Tibial nerve (tissue), 4 donors: Measurements from ENCODE around the gene RIPOR1. TPM values are rescaled to one million over a fixed set of nuclear protein-coding genes. Genes with fewer than 3 reads are reported as not detected.
"Not testable (repeated sequence)": the region's sequence is repeated elsewhere in the genome, so short reads cannot be mapped to it uniquely, and the experiment has no call there.

Experiments used
- DNase-seq, 2 donors: peaks; one replicate each; pipeline ENCODE4 v3.0.0-alpha.2; 2019; ENCODE audit warnings: low spot score in 2 of 2
- H3K27ac ChIP-seq, 4 donors: fragments of 200-600 bp; sonication (generic) in 3 of 4; one replicate each; pipeline ENCODE4 v1.5.1; 2017 to 2019; ENCODE audit warnings: mild to moderate bottlenecking in 1 of 4
- H3K27me3 ChIP-seq, 2 donors: fragments of 200-600 bp; sonication (generic) in 1 of 2; one replicate each; pipeline versions ENCODE4 v1.5.1 to v1.6.0; 2017 to 2019
- H3K36me3 ChIP-seq, 3 donors: fragments of 200-600 bp; sonication (generic); one replicate each; pipeline ENCODE4 v1.5.1; 2018 to 2019
- H3K4me1 ChIP-seq, 4 donors: fragments of 200-600 bp; sonication (generic) in 3 of 4; one replicate each; pipeline ENCODE4 v1.5.1; 2017 to 2019
- H3K4me3 ChIP-seq, 4 donors: fragments of 200-600 bp; sonication (generic) in 3 of 4; one replicate each; pipeline ENCODE4 v1.5.1; 2017 to 2019; ENCODE audit warnings: mild to moderate bottlenecking in 1 of 4, moderate library complexity in 1 of 4
- H3K9me3 ChIP-seq, 4 donors: fragments of 200-600 bp; sonication (generic) in 3 of 4; one replicate each; pipeline ENCODE4 v1.5.1; 2017 to 2019
- EP300 ChIP-seq, 2 donors: sonication (generic); formaldehyde crosslinking; IDR thresholded peaks; one replicate each; pipeline ENCODE4 v1.6.1; 2017; ENCODE audit warnings: antibody characterized with exemption in 2 of 2, mild to moderate bottlenecking in 1 of 2
- POLR2A ChIP-seq, 2 donors: fragments of 450-650 bp; IDR thresholded peaks; one replicate each; pipeline ENCODE4 v1.6.1; 2017; ENCODE audit warnings: antibody characterized with exemption in 2 of 2, mild to moderate bottlenecking in 2 of 2, moderate library complexity in 2 of 2
- WGBS, 2 donors: methylation state at CpG; one replicate each; pipeline ENCODE4 v1.1.5; 2018; 5-methylcytosine and 5-hydroxymethylcytosine counted together
- total RNA-seq, 4 donors: library from RNA; depleted of rRNA; stranded (reverse); fragments of >200 nt; gene quantifications; one replicate each; pipeline ENCODE4 v1.1.0, GENCODE V29; 2016
- TF ChIP-seq, protein P1 (sequence below), 5 experiments: fragments of 200-600 bp in 3 of 5; fragments of 450-650 bp in 2 of 5; sonication (generic) in 3 of 5; IDR thresholded peaks; one replicate each; pipeline ENCODE4 v1.5.1; 2016 to 2019; ENCODE audit warnings: antibody characterized with exemption in 5 of 5, mild to moderate bottlenecking in 3 of 5, moderate library complexity in 2 of 5

RIPOR1 gene
- total RNA-seq, 4 donors from 2014 or later = 50.6 to 112 (median 85.1) TPM

DNA sequence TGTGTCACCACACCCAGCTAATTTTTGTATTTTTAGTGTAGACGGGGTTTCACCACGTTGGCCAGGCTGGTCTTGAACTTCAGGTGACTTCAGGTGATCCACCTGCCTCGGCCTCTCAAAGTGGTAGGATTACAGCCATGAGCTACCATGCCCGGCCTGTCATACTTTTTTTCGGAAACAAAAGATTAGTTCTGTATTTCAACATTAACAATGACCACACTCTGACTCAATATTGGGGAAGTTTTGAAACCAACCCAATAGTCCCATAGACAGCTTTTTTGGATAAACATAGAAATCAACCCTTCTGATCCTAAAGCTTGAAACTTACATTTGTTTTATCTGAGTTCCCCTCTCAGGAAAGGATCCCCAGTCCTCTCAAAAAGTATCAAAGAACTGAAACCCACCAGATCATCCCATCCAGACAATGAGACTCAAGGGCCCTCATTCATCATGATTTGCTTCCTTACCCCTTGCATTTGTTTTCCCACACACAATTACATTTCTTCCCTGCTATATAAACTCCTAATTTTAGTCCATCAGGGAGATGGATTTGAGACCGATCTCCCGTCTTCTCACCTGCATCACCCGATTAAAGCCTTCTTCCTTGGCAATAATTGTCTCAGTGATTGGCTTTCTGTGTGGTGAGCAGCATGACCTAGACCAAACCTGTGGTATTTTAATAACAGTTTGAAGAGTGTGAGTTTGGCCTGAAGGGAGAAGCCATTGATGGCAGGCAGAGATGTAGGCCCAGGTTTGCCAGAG, 38.1 kb upstream of the RIPOR1 start:
- H3K27ac ChIP-seq = no peak overlapping the region
- peaks cover 0 to 3% (median 0%) of the 10 kb centered on the region in 3 donors for H3K36me3 ChIP-seq
- H3K9me3 ChIP-seq = no peaks in the 10 kb centered on the region
- DNase-seq = no peak
- WGBS, 2 donors = 73 to 87% methylated on average over 8 of the region's 8 CpGs
- no peaks in the 10 kb centered on the region for H3K27me3 ChIP-seq
- H3K4me3 ChIP-seq = no peak overlapping the region
- TF ChIP-seq, protein P1, sequence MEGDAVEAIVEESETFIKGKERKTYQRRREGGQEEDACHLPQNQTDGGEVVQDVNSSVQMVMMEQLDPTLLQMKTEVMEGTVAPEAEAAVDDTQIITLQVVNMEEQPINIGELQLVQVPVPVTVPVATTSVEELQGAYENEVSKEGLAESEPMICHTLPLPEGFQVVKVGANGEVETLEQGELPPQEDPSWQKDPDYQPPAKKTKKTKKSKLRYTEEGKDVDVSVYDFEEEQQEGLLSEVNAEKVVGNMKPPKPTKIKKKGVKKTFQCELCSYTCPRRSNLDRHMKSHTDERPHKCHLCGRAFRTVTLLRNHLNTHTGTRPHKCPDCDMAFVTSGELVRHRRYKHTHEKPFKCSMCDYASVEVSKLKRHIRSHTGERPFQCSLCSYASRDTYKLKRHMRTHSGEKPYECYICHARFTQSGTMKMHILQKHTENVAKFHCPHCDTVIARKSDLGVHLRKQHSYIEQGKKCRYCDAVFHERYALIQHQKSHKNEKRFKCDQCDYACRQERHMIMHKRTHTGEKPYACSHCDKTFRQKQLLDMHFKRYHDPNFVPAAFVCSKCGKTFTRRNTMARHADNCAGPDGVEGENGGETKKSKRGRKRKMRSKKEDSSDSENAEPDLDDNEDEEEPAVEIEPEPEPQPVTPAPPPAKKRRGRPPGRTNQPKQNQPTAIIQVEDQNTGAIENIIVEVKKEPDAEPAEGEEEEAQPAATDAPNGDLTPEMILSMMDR (IDR thresholded peaks at IDR 0.05) = no peak
- TF ChIP-seq POLR2A (IDR thresholded peaks at IDR 0.05) (no peak), EP300 (IDR thresholded peaks at IDR 0.05) (no peak)
- peaks cover 0 to 17% (median 2%) of the 10 kb centered on the region in 4 donors for H3K4me1 ChIP-seq

DNA sequence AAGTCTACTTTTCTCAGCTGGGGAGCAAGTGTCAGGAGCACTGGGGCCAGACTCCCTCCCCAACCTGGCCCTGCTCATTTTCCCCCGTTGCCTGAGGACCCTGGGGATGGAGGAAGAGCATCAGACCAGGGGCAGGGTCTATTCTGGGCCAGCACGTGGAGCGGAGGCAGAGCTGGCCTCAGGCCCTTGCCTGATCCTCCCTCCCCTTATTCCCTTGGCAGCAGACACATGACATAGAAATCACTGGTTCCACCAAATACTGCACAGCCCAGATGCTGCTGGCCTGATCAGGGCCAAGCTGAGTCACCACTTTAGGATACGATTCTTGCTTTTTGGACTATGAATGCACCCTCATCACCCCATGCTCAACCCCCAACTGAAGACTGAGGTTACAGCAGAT, 29.5 kb upstream of the RIPOR1 start:
- peaks cover 0 to 11% (median 0%) of the 10 kb centered on the region in 4 donors for H3K4me1 ChIP-seq
- peaks cover 0 to 15% (median 0%) of the 10 kb centered on the region in 3 donors for H3K36me3 ChIP-seq
- H3K27me3 ChIP-seq = no peaks in the 10 kb centered on the region
- H3K9me3 ChIP-seq = no peaks in the 10 kb centered on the region
- peak overlapping the region in 1 of 4 donors; percentile 42 for H3K27ac ChIP-seq
- no peak overlapping the region for H3K4me3 ChIP-seq
- TF ChIP-seq POLR2A (IDR thresholded peaks at IDR 0.05) = no peak
- peak in 1 of 2 donors; percentile 21 for TF ChIP-seq EP300 (IDR thresholded peaks at IDR 0.05)
- DNase-seq = peak in 1 of 2 donors; percentile 51
- WGBS, 2 donors = 65 to 71% methylated on average over 4 of the region's 4 CpGs

DNA sequence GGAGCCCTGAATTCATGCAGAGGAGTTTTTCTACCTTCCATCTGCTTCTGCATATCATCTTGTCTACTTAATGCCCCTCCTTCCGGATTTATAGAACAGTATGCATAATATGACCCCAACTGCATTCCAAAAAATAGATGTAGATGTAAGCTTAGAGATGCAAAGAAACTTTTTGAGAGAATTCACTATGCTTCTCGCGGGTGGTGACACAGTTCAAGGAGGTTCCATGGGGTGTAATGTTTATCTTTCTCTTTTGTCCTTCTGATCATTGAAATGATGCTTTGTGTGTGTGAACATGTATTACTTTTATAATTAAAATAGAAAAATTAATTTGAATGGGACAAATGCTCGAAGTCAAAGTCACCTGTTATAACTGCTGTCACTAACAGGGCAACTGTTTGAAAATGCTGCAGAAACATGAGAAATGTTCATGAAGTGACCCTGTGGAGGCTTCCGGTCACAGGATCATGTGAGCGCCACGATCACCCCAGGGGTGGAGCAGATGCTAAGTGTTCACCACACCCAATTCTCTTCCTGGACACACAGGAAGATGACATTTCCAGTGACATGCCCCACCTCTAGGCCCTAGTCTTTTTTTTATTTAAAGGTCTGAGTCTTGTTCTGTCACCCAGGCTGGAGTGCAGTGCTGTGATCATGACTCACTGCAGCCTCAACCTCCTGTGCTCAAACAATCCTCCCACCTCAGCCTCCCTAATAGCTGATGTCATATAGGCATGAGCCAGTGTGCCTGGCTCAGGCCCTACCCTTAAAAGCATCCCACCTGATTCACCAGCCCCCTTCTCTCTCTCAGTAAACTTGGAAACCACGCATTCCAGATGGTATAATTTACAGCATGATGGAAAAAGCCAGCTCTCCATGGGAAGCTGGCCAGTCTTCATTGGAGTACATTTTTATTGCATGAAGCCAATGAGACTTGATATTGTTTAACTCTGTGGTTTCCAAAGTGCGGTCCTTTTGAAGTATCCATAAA, 24.3 kb upstream of the RIPOR1 start:
- no peaks in the 10 kb centered on the region for H3K27me3 ChIP-seq
- DNase-seq = peak in 1 of 2 donors; percentile 50
- no peak overlapping the region for H3K4me3 ChIP-seq
- H3K4me1 ChIP-seq = peaks cover 0 to 9% (median 0%) of the 10 kb centered on the region in 4 donors
- no peaks in the 10 kb centered on the region for H3K9me3 ChIP-seq
- peak overlapping the region in 1 of 4 donors; percentile 47 for H3K27ac ChIP-seq
- TF ChIP-seq, protein P1 (IDR thresholded peaks at IDR 0.05) = no peak
- peak in 1 of 2 donors; percentile 54 for TF ChIP-seq EP300 (IDR thresholded peaks at IDR 0.05)
- 71 to 73% methylated on average over 9 of the region's 9 CpGs for WGBS, 2 donors
- peaks cover 0 to 5% (median 0%) of the 10 kb centered on the region in 3 donors for H3K36me3 ChIP-seq

DNA sequence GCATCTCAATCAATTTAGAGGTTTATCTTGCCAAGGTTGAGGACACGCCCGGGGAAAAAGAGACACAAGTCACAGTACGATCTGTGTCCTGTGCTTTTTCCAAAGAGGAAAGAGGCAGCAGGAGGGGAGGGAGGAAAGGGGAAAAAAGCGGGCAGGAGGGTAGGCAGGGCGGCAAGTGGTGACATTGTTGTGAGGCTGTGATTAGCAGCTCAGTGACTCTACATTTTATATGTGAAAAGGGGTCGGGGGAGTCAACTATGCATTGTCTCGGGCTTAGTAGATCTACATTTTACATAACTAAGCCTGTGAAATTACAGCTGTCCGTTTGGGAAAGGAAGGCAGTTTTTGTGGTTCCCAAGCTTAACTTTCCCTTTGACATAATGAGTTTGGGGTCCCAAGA, 22.2 kb upstream of the RIPOR1 start:
- no peak for DNase-seq
- Histone ChIP-seq H3K36me3 (peaks cover 0 to 5% (median 0%) of the 10 kb centered on the region in 3 donors), H3K27me3 (no peaks in the 10 kb centered on the region), H3K4me3 (no peak overlapping the region), H3K27ac (no peak overlapping the region), H3K9me3 (no peaks in the 10 kb centered on the region), H3K4me1 (peaks cover 0 to 9% (median 0%) of the 10 kb centered on the region in 4 donors)
- WGBS, 2 donors = 41 to 53% methylated on average over 8 of the region's 8 CpGs
- TF ChIP-seq EP300 (IDR thresholded peaks at IDR 0.05) (no peak), POLR2A (IDR thresholded peaks at IDR 0.05) (no peak)
- TF ChIP-seq, protein P1 (IDR thresholded peaks at IDR 0.05) = no peak

DNA sequence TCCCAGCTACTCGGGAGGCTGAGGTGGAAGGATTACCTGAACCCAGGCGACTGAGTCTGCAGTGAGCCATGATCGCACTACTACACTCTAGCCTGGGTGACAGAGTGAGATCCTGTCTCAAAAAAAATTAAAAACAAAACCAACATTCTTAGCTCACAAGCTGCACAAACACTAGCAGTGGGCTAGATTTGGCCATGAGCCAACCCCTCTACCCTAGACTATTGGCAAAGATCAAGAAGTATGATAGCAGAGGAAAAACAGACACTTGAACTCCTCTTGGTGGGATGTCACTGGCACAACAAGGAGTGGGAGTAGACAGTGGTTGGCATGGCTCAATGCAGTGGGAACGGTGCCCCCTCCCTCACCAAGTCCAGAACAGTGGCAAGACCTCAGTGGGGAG, 19.6 kb upstream of the RIPOR1 start:
- Histone ChIP-seq H3K27ac (no peak overlapping the region), H3K4me1 (peaks cover 0 to 5% (median 1%) of the 10 kb centered on the region in 4 donors), H3K36me3 (no peaks in the 10 kb centered on the region), H3K27me3 (no peaks in the 10 kb centered on the region), H3K9me3 (no peaks in the 10 kb centered on the region), H3K4me3 (no peak overlapping the region)
- no peak for DNase-seq
- TF ChIP-seq, protein P1 (IDR thresholded peaks at IDR 0.05) = no peak
- TF ChIP-seq EP300 (IDR thresholded peaks at IDR 0.05) = no peak
- TF ChIP-seq POLR2A (IDR thresholded peaks at IDR 0.05) = no peak
- 76 to 80% methylated on average over 4 of the region's 4 CpGs for WGBS, 2 donors

DNA sequence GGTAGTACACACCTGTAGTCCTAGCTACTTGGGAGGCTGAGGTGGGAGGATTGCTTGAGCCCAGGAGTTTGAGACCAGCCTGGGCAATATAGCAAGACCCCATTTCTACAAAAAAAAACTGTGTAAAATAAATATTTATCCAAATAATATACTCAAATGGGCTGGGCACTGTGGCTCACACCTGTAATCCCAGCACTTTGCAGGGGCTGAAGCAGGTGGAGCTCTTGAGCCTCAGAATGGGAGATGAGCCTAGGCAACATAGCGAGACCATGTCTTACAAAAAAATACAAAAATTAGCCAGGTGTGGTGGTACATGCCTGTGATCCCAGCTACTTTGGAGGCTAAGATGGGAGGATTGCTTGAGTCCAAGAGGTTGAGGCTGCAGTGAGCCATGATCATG, 14.7 kb upstream of the RIPOR1 start:
- DNase-seq, H3K27me3 ChIP-seq, H3K4me1 ChIP-seq, H3K36me3 ChIP-seq, H3K9me3 ChIP-seq, H3K4me3 ChIP-seq, H3K27ac ChIP-seq: not testable (repeated sequence)
- WGBS, 2 donors = 94 to 100% methylated on average over 1 of the region's 1 CpG
